H9 (cell line): ENCODE measurements around the gene BHLHE40. TPM values are rescaled to one million over a fixed set of nuclear protein-coding genes. Genes with fewer than 3 reads are reported as not detected.

Experiments
- DNase-seq: peaks from one replicate; pipeline ENCODE4 v3.0.0-alpha.2; 2017
- H2AFZ ChIP-seq: one replicate; pipeline ENCODE4 v1.6.1; 2013; ENCODE audit warnings: mild to moderate bottlenecking, low read length, control low read depth, moderate library complexity
- H2AK5ac ChIP-seq: 2 replicates; pipeline ENCODE4 v1.6.1; 2013; ENCODE audit warnings: low read length, control low read depth, mixed read lengths; ENCODE audit not compliant: insufficient read length
- H2BK120ac ChIP-seq: one replicate; pipeline ENCODE4 v1.6.1; 2013; ENCODE audit warnings: low read depth, mild to moderate bottlenecking, low read length, control low read depth, inconsistent platforms; ENCODE audit not compliant: poor library complexity, severe bottlenecking
- H2BK12ac ChIP-seq: 2 replicates; pipeline ENCODE4 v1.6.1; 2013; ENCODE audit warnings: low read length, control low read depth, mixed read lengths, low read depth; ENCODE audit not compliant: insufficient read length
- H2BK15ac ChIP-seq: 2 replicates; pipeline ENCODE4 v1.6.1; 2013; ENCODE audit warnings: low read depth, low read length, control low read depth
- H2BK20ac ChIP-seq: one replicate; pipeline ENCODE4 v1.6.1; 2013; ENCODE audit warnings: low read depth, mild to moderate bottlenecking, low read length, control low read depth, inconsistent platforms; ENCODE audit not compliant: poor library complexity, severe bottlenecking
- H2BK5ac ChIP-seq: 2 replicates; pipeline ENCODE4 v1.6.1; 2013; ENCODE audit warnings: low read length, control low read depth, mixed read lengths; ENCODE audit not compliant: insufficient read length
- H3K14ac ChIP-seq: 2 replicates; pipeline ENCODE4 v1.6.1; 2013; ENCODE audit warnings: low read length, control low read depth; ENCODE audit not compliant: insufficient read depth
- H3K18ac ChIP-seq: 2 replicates; pipeline ENCODE4 v1.6.1; 2013; ENCODE audit warnings: low read depth, mild to moderate bottlenecking, mixed read lengths, low read length, control low read depth; ENCODE audit not compliant: insufficient read length
- H3K23ac ChIP-seq: 2 replicates; pipeline ENCODE4 v1.6.1; 2013; ENCODE audit warnings: low read length, control low read depth, mixed read lengths, low read depth; ENCODE audit not compliant: insufficient read length
- H3K23me2 ChIP-seq: 2 replicates; pipeline ENCODE4 v1.6.1; 2013; ENCODE audit warnings: low read depth, mild to moderate bottlenecking, mixed read lengths, low read length, control low read depth; ENCODE audit not compliant: insufficient read length, poor library complexity, severe bottlenecking
- H3K27ac ChIP-seq: 2 replicates; pipeline ENCODE4 v1.5.1; 2013; ENCODE audit warnings: low read length, control low read depth, mixed read lengths, low read depth; ENCODE audit not compliant: insufficient read length
- H3K27me3 ChIP-seq: 2 replicates; pipeline ENCODE4 v1.6.1; 2013; ENCODE audit warnings: low read length, control low read depth, inconsistent platforms; ENCODE audit not compliant: insufficient read depth
- H3K4ac ChIP-seq: 2 replicates; pipeline ENCODE4 v1.6.1; 2013; ENCODE audit warnings: low read depth, mild to moderate bottlenecking, control low read depth, inconsistent platforms, low read length, moderate library complexity
- H3K4me1 ChIP-seq: 2 replicates; pipeline ENCODE4 v1.6.1; 2013; ENCODE audit warnings: low read length, control low read depth, inconsistent platforms; ENCODE audit not compliant: insufficient read depth
- H3K4me2 ChIP-seq: 2 replicates; pipeline ENCODE4 v1.6.1; 2013; ENCODE audit warnings: low read length, control low read depth, mixed read lengths; ENCODE audit not compliant: insufficient read length, insufficient read depth
- H3K56ac ChIP-seq: 2 replicates; pipeline ENCODE4 v1.6.1; 2013; ENCODE audit warnings: low read depth, mild to moderate bottlenecking, mixed read lengths, low read length, control low read depth; ENCODE audit not compliant: insufficient read length
- H3K79me1 ChIP-seq: 2 replicates; pipeline ENCODE4 v1.6.1; 2013; ENCODE audit warnings: low read depth, mild to moderate bottlenecking, moderate library complexity, low read length, control low read depth, inconsistent platforms; ENCODE audit not compliant: insufficient read depth, poor library complexity, severe bottlenecking
- H3K79me2 ChIP-seq: 2 replicates; pipeline ENCODE4 v1.6.1; 2013; ENCODE audit warnings: low read length, control low read depth, inconsistent platforms; ENCODE audit not compliant: insufficient read depth
- H3K9ac ChIP-seq: 2 replicates; pipeline ENCODE4 v1.6.1; 2013; ENCODE audit warnings: low read length, control low read depth, mixed read lengths; ENCODE audit not compliant: insufficient read length; ENCODE audit errors: extremely low read depth
- H3K9me3 ChIP-seq: one replicate; pipeline ENCODE4 v1.6.1; 2013; ENCODE audit warnings: low read depth, low read length, inconsistent platforms; ENCODE audit not compliant: control insufficient read depth
- H3T11ph ChIP-seq: one replicate; pipeline ENCODE4 v1.6.1; 2013; ENCODE audit warnings: mild to moderate bottlenecking, low read length, control low read depth, inconsistent platforms
- H4K20me1 ChIP-seq: one replicate; pipeline ENCODE4 v1.6.1; 2013; ENCODE audit not compliant: control insufficient read depth, insufficient read length, insufficient read depth
- H4K5ac ChIP-seq: 2 replicates; pipeline ENCODE4 v1.6.1; 2013; ENCODE audit warnings: low read depth, mild to moderate bottlenecking, mixed read lengths, low read length, control low read depth; ENCODE audit not compliant: insufficient read length
- H4K8ac ChIP-seq: replicated peaks from 2 replicates; pipeline ENCODE4 v1.6.1; 2013; ENCODE audit warnings: low read length, control low read depth, mixed read lengths, low read depth; ENCODE audit not compliant: insufficient read length
- H4K91ac ChIP-seq: 2 replicates; pipeline ENCODE4 v1.6.1; 2013; ENCODE audit warnings: low read depth, mild to moderate bottlenecking, moderate library complexity, mixed read lengths, low read length, control low read depth; ENCODE audit not compliant: insufficient read length
- H3K27ac Mint-ChIP-seq, 3 experiments: 2 replicates in 2 of 3; 3 replicates in 1 of 3; pipeline ENCODE4 v1.8.0; 2020 to 2021; ENCODE audit warnings: mixed read lengths in 3 of 3, mild to moderate bottlenecking in 1 of 3, moderate library complexity in 1 of 3
- H3K27me3 Mint-ChIP-seq: 2 replicates; pipeline ENCODE4 v1.8.0; 2021; ENCODE audit warnings: low read depth, mild to moderate bottlenecking, moderate library complexity, mixed read lengths
- H3K36me3 Mint-ChIP-seq, 3 experiments: 2 replicates in 2 of 3; 3 replicates in 1 of 3; pipeline ENCODE4 v1.8.0; 2020 to 2021; ENCODE audit warnings: low read depth in 3 of 3, mixed read lengths in 3 of 3; ENCODE audit not compliant: insufficient read depth in 1 of 3
- H3K4me1 Mint-ChIP-seq, 2 experiments: 2 replicates each; pipeline ENCODE4 v1.8.0; 2020; ENCODE audit warnings: mixed read lengths in 2 of 2
- H3K4me3 Mint-ChIP-seq, 2 experiments: 2 replicates in 1 of 2; 3 replicates in 1 of 2; pipeline ENCODE4 v1.8.0; 2020 to 2021; ENCODE audit warnings: mild to moderate bottlenecking in 2 of 2, mixed read lengths in 2 of 2, moderate library complexity in 1 of 2
- H3K9me3 Mint-ChIP-seq, 2 experiments: 2 replicates in 1 of 2; 3 replicates in 1 of 2; pipeline ENCODE4 v1.8.0; 2020; ENCODE audit warnings: mild to moderate bottlenecking in 2 of 2, mixed read lengths in 2 of 2, moderate library complexity in 1 of 2
- CTCF ChIP-seq: fragments of 200-600 bp; sonication (generic); conservative IDR thresholded peaks from 3 replicates; pipeline ENCODE4 v1.8.0; 2021; ENCODE audit warnings: antibody characterized with exemption, mild to moderate bottlenecking
- WGBS: extraction: QIAGEN DNeasy Blood & Tissue Kit; methylation state at CpG from one replicate; pipeline ENCODE4 v1.1.7; 2013; ENCODE audit warnings: missing lambda C conversion rate, low lambda C conversion rate, mixed read lengths; ENCODE audit not compliant: insufficient read length; ENCODE audit errors: extremely low coverage; 5-methylcytosine and 5-hydroxymethylcytosine counted together
- total RNA-seq: library from RNA; stranded (reverse); gene quantifications from 2 replicates; pipeline ENCODE4 v1.2.1, GENCODE V29; 2021

The BHLHE40 gene
- total RNA-seq, 1 experiment from 2014 or later = 4.1 TPM

GRCh38 chr3:5030152-5030551, 50.9 kb downstream of the BHLHE40 start:
- Histone ChIP-seq H3K23me2 (no peaks in the 10 kb centered on the region), H3T11ph (no peak overlapping the region), H3K23ac (no peak overlapping the region), H2BK12ac (no peak overlapping the region), H3K56ac (no peak overlapping the region), H2BK20ac (no peak overlapping the region), H4K8ac (no peak overlapping the region), H3K27ac (no peak overlapping the region), H2BK15ac (no peak overlapping the region), H2AK5ac (no peak overlapping the region), H4K20me1 (no peaks in the 10 kb centered on the region), H3K4me1 (no peaks in the 10 kb centered on the region), H3K4ac (no peak overlapping the region), H2AFZ (no peak overlapping the region), H4K91ac (no peak overlapping the region), H3K4me2 (no peak overlapping the region), H3K27me3 (no peaks in the 10 kb centered on the region), H2BK120ac (no peak overlapping the region), H3K9ac (no peak overlapping the region), H4K5ac (no peak overlapping the region), H3K79me1 (no peaks in the 10 kb centered on the region), H3K18ac (no peak overlapping the region), H3K79me2 (no peaks in the 10 kb centered on the region), H2BK5ac (no peak overlapping the region), H3K9me3 (no peaks in the 10 kb centered on the region), H3K14ac (no peak overlapping the region)
- Mint-ChIP-seq H3K4me3 (no peak overlapping the region), H3K36me3 (peaks cover 0 to 4% (median 2%) of the 10 kb centered on the region in 3 experiments; a peak in 2 of 7 replicates), H3K4me1 (peaks cover 10 to 14% of the 10 kb centered on the region in 2 experiments), H3K27me3 (peaks cover 8% of the 10 kb centered on the region), H3K27ac (no peak overlapping the region), H3K9me3 (no peaks in the 10 kb centered on the region)
- WGBS = no CpG with 5 or more reads among the region's 5 CpGs
- DNase-seq = no peak
- TF ChIP-seq CTCF = no peak
